Aorta (tissue), 5 donors: ENCODE data around the gene PRKCB. TPM values are rescaled to one million over a fixed set of nuclear protein-coding genes. Genes with fewer than 3 reads are reported as not detected.

Source experiments
- ATAC-seq: fragments of 200-7000 bp; cut with Tn5 transposase; one replicate; pipeline ENCODE4 v1.9.1; 2022; ENCODE audit warnings: moderate library complexity; ENCODE audit not compliant: low FRiP score
- DNase-seq, 2 donors: peaks; one replicate each; pipeline ENCODE4 v3.0.0-alpha.2; 2020
- H3K27ac ChIP-seq, 2 donors: one replicate each; pipeline ENCODE4 v1.5.1; 2013; ENCODE audit warnings: low read length in 2 of 2, mild to moderate bottlenecking in 2 of 2, moderate library complexity in 2 of 2, control low read depth in 1 of 2, inconsistent platforms in 1 of 2, low read depth in 1 of 2
- H3K27me3 ChIP-seq, 2 donors: one replicate each; pipeline ENCODE4 v1.6.1; 2013; ENCODE audit warnings: control low read depth in 1 of 2, low read length in 1 of 2, mild to moderate bottlenecking in 1 of 2, moderate library complexity in 1 of 2; ENCODE audit not compliant: insufficient read depth in 2 of 2, control insufficient read depth in 1 of 2
- H3K36me3 ChIP-seq, 2 donors: one replicate each; pipeline ENCODE4 v1.6.1; 2013; ENCODE audit warnings: control low read depth in 1 of 2, low read length in 1 of 2, mild to moderate bottlenecking in 1 of 2; ENCODE audit not compliant: insufficient read depth in 2 of 2, control insufficient read depth in 1 of 2
- H3K4me1 ChIP-seq, 2 donors: one replicate each; pipeline ENCODE4 v1.6.1; 2013; ENCODE audit warnings: low read length in 2 of 2, control low read depth in 1 of 2, mild to moderate bottlenecking in 1 of 2, moderate library complexity in 1 of 2; ENCODE audit not compliant: insufficient read depth in 2 of 2, control insufficient read depth in 1 of 2
- H3K4me3 ChIP-seq, 2 donors: one replicate each; pipeline ENCODE4 v1.5.1; 2013; ENCODE audit warnings: low read length in 2 of 2, control low read depth in 1 of 2, mild to moderate bottlenecking in 1 of 2
- H3K9me3 ChIP-seq: one replicate; pipeline ENCODE4 v1.6.1; 2013; ENCODE audit warnings: mild to moderate bottlenecking, low read length; ENCODE audit not compliant: control insufficient read depth
- WGBS, 2 donors: extraction: QIAGEN DNeasy Blood & Tissue Kit; methylation state at CpG; one replicate each; pipeline ENCODE4 v1.1.7; 2013; 5-methylcytosine and 5-hydroxymethylcytosine counted together
- intact Hi-C, 2 donors: fragments of 100-400 bp; cut with DNase I; formaldehyde crosslinking; loops; one replicate each; pipeline versions ENCODE4 v1.14.2 to v1.15.0; 2022
- polyA plus RNA-seq, 2 donors: library from polyadenylated mRNA; stranded (reverse); fragments of 200-250 nt; gene quantifications; one replicate each; pipeline ENCODE4 v1.2.3, GENCODE V29; 2013
- total RNA-seq, 2 donors: library from RNA; stranded (reverse); fragmentation: NEBNext Ultra II Directional; extraction: Animal tissue kit (Norgen Biotek cat#: 25700); gene quantifications; one replicate each; pipeline ENCODE4 v1.2.1, GENCODE V29; 2021
- donor health status: healthy with polysubstance abuse.
- donor health status: Bipolar disorder and iron deficiency.
- donor health status: DM: no; HTN: no; CAD: no.
- donor health status: DM: no; HTN: no; CAD: no.
- donor health status: DM: yes; HTN: yes; CAD: no.

Gene PRKCB
- total and polyA plus RNA-seq, 4 donors, result 0.28 to 16.7 (median 5.4) TPM

GRCh38 chr16:23879735-23880373 is 44.1 kb downstream of the PRKCB start:
- H3K36me3 ChIP-seq, result no peaks in the 10 kb centered on the region
- no peak for ATAC-seq
- no peaks in the 10 kb centered on the region for H3K4me1 ChIP-seq
- no peak overlapping the region for H3K4me3 ChIP-seq
- 85 to 86% methylated on average over 9 of the region's 9 CpGs for WGBS, 2 donors
- no peak for DNase-seq
- H3K9me3 ChIP-seq, result peaks cover 1% of the 10 kb centered on the region
- no peak overlapping the region for H3K27ac ChIP-seq
- intact Hi-C loops, result loop anchor here (5.0 to 10.0 kb wide), 3 partner anchors 37 to 135 kb away; no protein-coding TSS in a partner anchor
- H3K27me3 ChIP-seq, result peaks cover 0 to 2% of the 10 kb centered on the region in 2 donors

GRCh38 chr16:23889189-23889588 is 53.4 kb downstream of the PRKCB start:
- ATAC-seq (no peak), DNase-seq (no peak)
- H3K27me3 ChIP-seq, result no peaks in the 10 kb centered on the region
- peaks cover 2% of the 10 kb centered on the region for H3K9me3 ChIP-seq
- 53 to 84% methylated on average over 2 of the region's 2 CpGs for WGBS, 2 donors
- H3K4me3 ChIP-seq, result no peak overlapping the region
- intact Hi-C loops, result no loop called here
- H3K36me3 ChIP-seq, result no peaks in the 10 kb centered on the region
- no peak overlapping the region for H3K27ac ChIP-seq
- no peaks in the 10 kb centered on the region for H3K4me1 ChIP-seq

GRCh38 chr16:23893986-23894385 is 58.2 kb downstream of the PRKCB start:
- 85 to 100% methylated on average over 1 of the region's 1 CpG for WGBS, 2 donors

GRCh38 chr16:23895052-23895451 is 59.3 kb downstream of the PRKCB start:
- Histone ChIP-seq H3K4me3 (no peak overlapping the region), H3K27ac (no peak overlapping the region), H3K36me3 (no peaks in the 10 kb centered on the region), H3K9me3 (no peaks in the 10 kb centered on the region), H3K27me3 (no peaks in the 10 kb centered on the region), H3K4me1 (no peaks in the 10 kb centered on the region)
- intact Hi-C loops, result no loop called here
- no peak for ATAC-seq
- DNase-seq, result no peak

More at GRCh38 chr16:23893986-23894385, 58.2 kb downstream of the PRKCB start:
- ATAC-seq (no peak), DNase-seq (no peak)
- H3K4me1 ChIP-seq, result no peaks in the 10 kb centered on the region
- intact Hi-C loops, result no loop called here
- no peaks in the 10 kb centered on the region for H3K27me3 ChIP-seq
- H3K9me3 ChIP-seq, result no peaks in the 10 kb centered on the region
- H3K27ac ChIP-seq, result no peak overlapping the region
- H3K4me3 ChIP-seq, result no peak overlapping the region
- no peaks in the 10 kb centered on the region for H3K36me3 ChIP-seq

GRCh38 chr16:23896832-23897821 is 61.3 kb downstream of the PRKCB start:
- 72 to 74% methylated on average over 6 of the region's 6 CpGs for WGBS, 2 donors

GRCh38 chr16:23898682-23899430 is 63.1 kb downstream of the PRKCB start:
- no peak overlapping the region for H3K27ac ChIP-seq
- H3K4me1 ChIP-seq, result no peaks in the 10 kb centered on the region
- ATAC-seq, result no peak
- H3K36me3 ChIP-seq, result no peaks in the 10 kb centered on the region
- H3K9me3 ChIP-seq, result no peaks in the 10 kb centered on the region
- H3K27me3 ChIP-seq, result no peaks in the 10 kb centered on the region
- intact Hi-C loops, result no loop called here
- no peak for DNase-seq
- WGBS, 2 donors, result 86% methylated on average over 8 of the region's 8 CpGs
- no peak overlapping the region for H3K4me3 ChIP-seq

More at GRCh38 chr16:23896832-23897821, 61.3 kb downstream of the PRKCB start:
- intact Hi-C loops, result no loop called here
- no peaks in the 10 kb centered on the region for H3K36me3 ChIP-seq
- DNase-seq (no peak), ATAC-seq (no peak)
- no peak overlapping the region for H3K27ac ChIP-seq
- H3K27me3 ChIP-seq, result no peaks in the 10 kb centered on the region
- no peak overlapping the region for H3K4me3 ChIP-seq
- H3K4me1 ChIP-seq, result no peaks in the 10 kb centered on the region
- H3K9me3 ChIP-seq, result no peaks in the 10 kb centered on the region

- H3K27ac ChIP-seq, result no peak overlapping the region
- DNase-seq (no peak), ATAC-seq (no peak)
- no peaks in the 10 kb centered on the region for H3K36me3 ChIP-seq
- no peak overlapping the region for H3K4me3 ChIP-seq
- intact Hi-C loops, result no loop called here
- H3K27me3 ChIP-seq, result no peaks in the 10 kb centered on the region
- 84 to 90% methylated on average over 2 of the region's 2 CpGs for WGBS, 2 donors
- no peaks in the 10 kb centered on the region for H3K9me3 ChIP-seq
- no peaks in the 10 kb centered on the region for H3K4me1 ChIP-seq
Observed at GRCh38 chr16:23899869-23900268, 64.1 kb downstream of the PRKCB start.

GRCh38 chr16:23900480-23901177 is 64.8 kb downstream of the PRKCB start:
- intact Hi-C loops, result no loop called here
- Histone ChIP-seq H3K27me3 (no peaks in the 10 kb centered on the region), H3K9me3 (no peaks in the 10 kb centered on the region), H3K4me1 (no peaks in the 10 kb centered on the region), H3K36me3 (no peaks in the 10 kb centered on the region), H3K27ac (no peak overlapping the region), H3K4me3 (no peak overlapping the region)
- no peak for DNase-seq
- no peak for ATAC-seq
- 75% methylated on average over 7 of the region's 7 CpGs for WGBS, 2 donors
